Stomach smooth muscle (tissue), 2 donors: ENCODE data around the gene FTO.

Source experiments
- H3K27ac ChIP-seq: one replicate; pipeline ENCODE4 v1.7.0; 2013; ENCODE audit warnings: mild to moderate bottlenecking, low read length, inconsistent platforms
- H3K27me3 ChIP-seq, 2 donors: one replicate each; pipeline ENCODE4 v1.7.0; 2013; ENCODE audit warnings: low read length in 2 of 2; ENCODE audit not compliant: insufficient read depth in 2 of 2, control insufficient read depth in 1 of 2
- H3K36me3 ChIP-seq, 2 donors: one replicate each; pipeline ENCODE4 v1.7.0; 2013; ENCODE audit warnings: low read length in 2 of 2; ENCODE audit not compliant: control insufficient read depth in 2 of 2, insufficient read depth in 2 of 2
- H3K4me1 ChIP-seq: one replicate; pipeline ENCODE4 v1.7.0; 2013; ENCODE audit warnings: low read length; ENCODE audit not compliant: control insufficient read depth, insufficient read depth
- H3K4me3 ChIP-seq, 2 donors: one replicate each; pipeline ENCODE4 v1.7.0; 2013; ENCODE audit warnings: low read length in 2 of 2
- H3K9ac ChIP-seq, 2 donors: one replicate each; pipeline ENCODE4 v1.7.0; 2013; ENCODE audit warnings: low read length in 2 of 2, mild to moderate bottlenecking in 1 of 2
- H3K9me3 ChIP-seq, 2 donors: one replicate each; pipeline ENCODE4 v1.7.0; 2013; ENCODE audit warnings: low read length in 2 of 2; ENCODE audit not compliant: control insufficient read depth in 2 of 2
- donor health status: healthy.
- donor health status: Pancreatic carcinoma.

Gene FTO

GRCh38 chr16:53782148-53782547 lies 78.2 kb downstream of the FTO start:
- Histone ChIP-seq H3K9ac (no peak overlapping the region), H3K4me1 (no peaks in the 10 kb centered on the region), H3K4me3 (no peak overlapping the region), H3K9me3 (no peaks in the 10 kb centered on the region), H3K27me3 (no peaks in the 10 kb centered on the region), H3K27ac (no peak overlapping the region), H3K36me3 (peaks cover 0 to 2% of the 10 kb centered on the region in 2 donors)

- no peak overlapping the region for H3K27ac ChIP-seq
- H3K36me3 ChIP-seq = peaks cover 0 to 2% of the 10 kb centered on the region in 2 donors
- H3K9me3 ChIP-seq = no peaks in the 10 kb centered on the region
- no peak overlapping the region for H3K4me3 ChIP-seq
- H3K27me3 ChIP-seq = no peaks in the 10 kb centered on the region
- no peaks in the 10 kb centered on the region for H3K4me1 ChIP-seq
- no peak overlapping the region for H3K9ac ChIP-seq
These were observed 80.3 kb downstream of the FTO start for GRCh38 chr16:53784291-53784690.

GRCh38 chr16:53785044-53785443 lies 81.1 kb downstream of the FTO start:
- Histone ChIP-seq H3K9ac (no peak overlapping the region), H3K27ac (no peak overlapping the region), H3K4me1 (no peaks in the 10 kb centered on the region), H3K27me3 (no peaks in the 10 kb centered on the region), H3K4me3 (no peak overlapping the region), H3K36me3 (peaks cover 0 to 2% of the 10 kb centered on the region in 2 donors), H3K9me3 (no peaks in the 10 kb centered on the region)

GRCh38 chr16:53785916-53786315 lies 82.0 kb downstream of the FTO start:
- H3K9me3 ChIP-seq = no peaks in the 10 kb centered on the region
- no peak overlapping the region for H3K9ac ChIP-seq
- no peaks in the 10 kb centered on the region for H3K4me1 ChIP-seq
- no peak overlapping the region for H3K27ac ChIP-seq
- H3K36me3 ChIP-seq = peaks cover 0 to 2% of the 10 kb centered on the region in 2 donors
- H3K27me3 ChIP-seq = no peaks in the 10 kb centered on the region
- no peak overlapping the region for H3K4me3 ChIP-seq

GRCh38 chr16:53787423-53787822 lies 83.5 kb downstream of the FTO start:
- H3K9ac ChIP-seq = no peak overlapping the region
- peaks cover 0 to 2% of the 10 kb centered on the region in 2 donors for H3K36me3 ChIP-seq
- no peaks in the 10 kb centered on the region for H3K27me3 ChIP-seq
- H3K9me3 ChIP-seq = no peaks in the 10 kb centered on the region
- H3K27ac ChIP-seq = no peak overlapping the region
- H3K4me3 ChIP-seq = no peak overlapping the region
- H3K4me1 ChIP-seq = no peaks in the 10 kb centered on the region

- H3K36me3 ChIP-seq = peaks cover 0 to 2% of the 10 kb centered on the region in 2 donors
These were observed 85.2 kb downstream of the FTO start for GRCh38 chr16:53789137-53789536.

GRCh38 chr16:53792161-53792951 lies 88.4 kb downstream of the FTO start:
- no peak overlapping the region for H3K9ac ChIP-seq

More at GRCh38 chr16:53789137-53789536, 85.2 kb downstream of the FTO start:
- Histone ChIP-seq H3K9me3 (no peaks in the 10 kb centered on the region), H3K4me1 (no peaks in the 10 kb centered on the region), H3K27me3 (no peaks in the 10 kb centered on the region), H3K4me3 (no peak overlapping the region), H3K27ac (no peak overlapping the region), H3K9ac (no peak overlapping the region)

GRCh38 chr16:53803451-53803850 lies 99.5 kb downstream of the FTO start:
- Histone ChIP-seq H3K4me3 (no peak overlapping the region), H3K4me1 (no peaks in the 10 kb centered on the region), H3K9ac (no peak overlapping the region), H3K36me3 (no peaks in the 10 kb centered on the region), H3K27me3 (no peaks in the 10 kb centered on the region), H3K27ac (no peak overlapping the region), H3K9me3 (no peaks in the 10 kb centered on the region)

More at GRCh38 chr16:53792161-53792951, 88.4 kb downstream of the FTO start:
- Histone ChIP-seq H3K4me1 (no peaks in the 10 kb centered on the region), H3K4me3 (no peak overlapping the region), H3K27ac (no peak overlapping the region), H3K36me3 (no peaks in the 10 kb centered on the region), H3K9me3 (no peaks in the 10 kb centered on the region), H3K27me3 (no peaks in the 10 kb centered on the region)

GRCh38 chr16:53803998-53804397 lies 100.0 kb downstream of the FTO start:
- H3K9me3 ChIP-seq = no peaks in the 10 kb centered on the region
- no peaks in the 10 kb centered on the region for H3K36me3 ChIP-seq
- H3K27ac ChIP-seq = no peak overlapping the region
- no peak overlapping the region for H3K9ac ChIP-seq
- H3K4me3 ChIP-seq = no peak overlapping the region
- H3K27me3 ChIP-seq = no peaks in the 10 kb centered on the region
- H3K4me1 ChIP-seq = no peaks in the 10 kb centered on the region

GRCh38 chr16:53804467-53804866 lies 100.5 kb downstream of the FTO start:
- H3K4me3 ChIP-seq = no peak overlapping the region
- H3K4me1 ChIP-seq = no peaks in the 10 kb centered on the region
- H3K36me3 ChIP-seq = no peaks in the 10 kb centered on the region
- no peak overlapping the region for H3K9ac ChIP-seq
- H3K27me3 ChIP-seq = no peaks in the 10 kb centered on the region
- H3K27ac ChIP-seq = no peak overlapping the region
- H3K9me3 ChIP-seq = no peaks in the 10 kb centered on the region

GRCh38 chr16:53805113-53805512 lies 101.2 kb downstream of the FTO start:
- Histone ChIP-seq H3K4me1 (no peaks in the 10 kb centered on the region), H3K27ac (no peak overlapping the region), H3K27me3 (no peaks in the 10 kb centered on the region), H3K9me3 (no peaks in the 10 kb centered on the region), H3K36me3 (no peaks in the 10 kb centered on the region), H3K4me3 (no peak overlapping the region), H3K9ac (no peak overlapping the region)
